ENCODE results near the gene PTPRCAP. TPM values are rescaled to one million over a fixed set of nuclear protein-coding genes. Genes with fewer than 3 reads are reported as not detected.
A peak's percentile ranks its signal among the peaks of the same experiment; 100 is the strongest.

The PTPRCAP gene
- total RNA-seq, 1 donor from 2014 or later: 6.4 TPM

DNA sequence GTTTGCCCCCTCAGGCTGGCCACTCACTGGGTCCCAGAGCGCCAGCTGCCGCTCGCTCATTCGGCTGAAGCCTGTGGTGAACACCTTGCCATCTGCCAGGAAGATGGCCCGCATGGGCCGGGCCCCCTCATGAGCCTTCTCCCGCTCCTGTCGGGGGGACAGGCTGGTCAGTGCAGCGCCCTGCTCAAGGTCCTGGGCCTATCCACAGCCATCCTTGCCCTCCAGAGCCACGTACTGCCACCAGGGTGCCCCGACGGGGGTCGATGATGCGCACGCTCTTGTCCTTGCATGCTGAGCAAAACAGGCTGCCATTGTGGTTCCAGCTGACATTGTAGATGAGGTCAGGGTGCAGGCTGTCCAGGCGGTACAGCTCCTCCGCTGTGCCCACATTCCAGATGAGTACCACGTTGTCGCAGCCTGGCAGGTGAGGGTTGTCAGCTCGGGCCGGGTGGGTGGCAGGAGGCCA lies 3.6 kb upstream of the PTPRCAP start:
- no peak for DNase-seq (ENCODE audit: low spot score)

DNA sequence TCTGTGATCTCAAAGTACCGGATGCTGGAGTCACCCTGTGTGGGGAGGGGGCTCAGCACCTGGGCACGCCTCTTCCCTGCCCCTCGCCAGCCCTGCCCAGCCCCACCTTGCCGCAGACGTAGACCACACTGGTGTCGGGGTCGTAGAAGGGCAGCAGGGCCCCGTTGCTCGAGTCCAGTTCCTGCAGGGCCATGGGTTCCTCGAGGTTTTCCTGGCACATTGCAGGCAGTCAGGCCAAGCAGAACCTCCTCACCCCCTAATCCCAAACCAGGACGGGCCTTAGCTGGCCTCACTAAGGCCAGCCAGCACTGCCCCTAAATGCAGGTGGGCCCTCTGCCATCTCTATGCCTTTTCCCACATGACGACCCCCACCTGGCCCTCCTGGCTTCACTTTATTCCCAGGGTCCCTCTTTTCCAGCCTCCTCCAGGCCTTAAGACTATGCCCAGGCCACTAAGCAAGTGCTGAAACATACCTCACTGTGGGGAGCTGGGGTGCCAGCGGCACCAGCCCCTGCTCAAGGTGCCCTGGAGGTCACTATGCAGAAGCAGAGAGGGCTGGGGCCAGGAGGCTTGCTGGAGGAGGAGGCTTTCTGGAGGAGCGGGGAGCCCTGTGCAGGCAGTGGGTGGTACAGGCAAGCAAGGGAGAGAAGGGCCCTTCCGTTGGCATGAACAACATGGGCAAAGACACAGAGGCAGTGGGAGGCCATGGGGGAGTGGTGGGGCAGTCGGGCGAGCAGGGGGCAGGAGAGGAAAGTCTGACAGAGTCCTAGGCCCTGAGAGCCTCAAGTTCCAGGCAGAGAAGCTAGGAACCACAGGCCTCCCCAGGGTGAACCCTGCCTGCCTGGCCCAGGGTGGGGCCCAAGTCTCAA lies 3.0 kb upstream of the PTPRCAP start:
- no peak for DNase-seq (ENCODE audit: low spot score)

DNA sequence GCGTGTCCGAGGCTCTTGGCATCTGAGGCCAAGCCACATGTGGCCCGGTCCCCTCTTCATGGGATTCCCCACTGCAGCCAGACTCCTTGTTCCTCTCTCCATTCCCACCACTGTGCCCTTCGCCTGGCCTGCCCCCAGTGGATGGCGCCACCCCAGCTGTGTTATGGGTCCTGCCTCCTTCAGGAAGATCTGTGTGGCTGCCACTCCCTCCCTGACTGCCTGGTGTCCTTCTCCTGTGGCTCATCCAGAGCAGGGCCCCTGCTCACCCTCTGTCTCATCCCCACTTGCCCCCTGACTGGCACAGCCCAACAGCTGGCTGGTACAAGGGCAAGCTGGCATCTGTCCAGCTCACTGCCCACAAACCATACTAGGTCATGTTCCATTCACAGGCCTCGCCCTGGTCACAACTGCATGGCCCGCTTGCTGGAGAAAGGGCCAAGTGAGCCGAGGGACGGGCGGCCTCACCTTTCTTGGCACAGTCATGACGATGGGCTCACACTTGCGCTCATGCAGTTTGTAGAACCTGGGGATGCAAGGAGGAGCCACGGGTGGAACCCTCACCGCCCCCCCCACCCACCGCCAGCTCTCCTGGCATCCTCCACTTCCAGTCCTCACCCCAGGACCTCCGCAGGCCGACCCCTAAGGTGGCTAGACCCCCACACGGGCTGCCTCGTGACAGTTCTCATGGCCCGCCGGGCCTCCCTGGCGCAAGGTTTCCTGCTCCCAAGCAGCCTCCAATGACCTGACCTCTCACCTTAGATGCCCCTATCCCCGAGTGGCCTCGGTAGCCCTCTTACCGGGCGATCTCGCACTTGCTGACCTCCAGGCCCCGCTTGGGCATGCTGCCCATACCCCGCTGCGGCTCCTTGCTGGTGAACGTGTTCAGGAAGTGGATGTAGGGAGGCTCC lies 2.1 kb upstream of the PTPRCAP start:
- no peak for DNase-seq (ENCODE audit: low spot score)

DNA sequence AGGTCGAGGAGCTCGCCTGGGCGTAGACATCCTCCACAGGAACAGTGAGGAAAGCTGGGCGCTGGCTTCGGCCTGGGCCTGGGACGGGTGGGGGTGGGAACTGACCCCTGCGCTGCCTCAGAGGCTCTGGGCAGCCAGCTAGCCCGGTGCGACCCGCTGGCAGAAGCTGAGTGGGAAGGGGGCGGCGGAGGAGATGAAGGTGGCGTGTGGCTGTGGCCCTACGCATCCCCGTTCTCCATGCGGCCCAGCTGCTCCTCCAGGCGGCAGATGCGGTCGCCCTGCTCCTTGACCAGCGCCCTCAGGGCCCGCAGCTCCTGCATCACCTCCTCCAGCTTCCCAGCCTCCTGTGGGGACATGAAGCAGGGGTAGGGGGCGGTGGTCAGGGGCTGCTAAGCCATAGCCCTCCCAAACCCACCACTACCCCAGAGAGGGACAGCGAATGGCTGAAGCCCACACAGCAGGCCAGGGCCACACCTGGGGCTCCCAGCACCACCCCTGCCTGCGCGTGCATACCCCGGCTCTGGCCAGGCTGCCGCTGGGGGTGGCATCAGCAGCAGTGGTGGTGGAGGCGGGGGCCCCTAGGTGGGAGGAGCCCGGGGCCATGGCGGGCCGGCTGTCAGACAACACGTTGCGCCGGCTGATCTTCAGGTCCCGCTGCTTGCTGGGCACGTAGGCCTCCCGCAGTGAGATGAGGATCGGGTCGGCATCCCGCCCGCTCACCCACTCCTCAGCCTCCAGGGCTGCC lies 848 bp upstream of the PTPRCAP start:
- DNase-seq (ENCODE audit: low spot score): no peak

DNA sequence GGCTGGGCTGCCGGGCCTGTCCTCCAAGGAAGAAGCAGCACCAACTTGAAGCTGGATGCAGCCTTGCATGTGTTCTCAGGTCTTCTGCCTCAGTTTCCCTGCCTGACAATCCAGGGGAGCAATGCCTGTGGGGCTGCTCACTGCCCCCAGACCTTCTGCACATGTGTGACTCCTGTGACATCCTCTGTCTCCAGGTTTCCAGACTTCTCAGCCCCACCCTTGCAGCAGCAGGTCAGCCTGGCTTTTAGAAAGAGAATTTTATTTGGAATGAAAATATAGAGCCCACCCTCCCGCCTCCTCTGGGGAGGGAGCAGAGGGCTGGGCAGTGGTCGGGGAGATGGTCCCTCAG lies 301 bp upstream of the PTPRCAP start:
- DNase-seq (ENCODE audit: low spot score): no peak

DNA sequence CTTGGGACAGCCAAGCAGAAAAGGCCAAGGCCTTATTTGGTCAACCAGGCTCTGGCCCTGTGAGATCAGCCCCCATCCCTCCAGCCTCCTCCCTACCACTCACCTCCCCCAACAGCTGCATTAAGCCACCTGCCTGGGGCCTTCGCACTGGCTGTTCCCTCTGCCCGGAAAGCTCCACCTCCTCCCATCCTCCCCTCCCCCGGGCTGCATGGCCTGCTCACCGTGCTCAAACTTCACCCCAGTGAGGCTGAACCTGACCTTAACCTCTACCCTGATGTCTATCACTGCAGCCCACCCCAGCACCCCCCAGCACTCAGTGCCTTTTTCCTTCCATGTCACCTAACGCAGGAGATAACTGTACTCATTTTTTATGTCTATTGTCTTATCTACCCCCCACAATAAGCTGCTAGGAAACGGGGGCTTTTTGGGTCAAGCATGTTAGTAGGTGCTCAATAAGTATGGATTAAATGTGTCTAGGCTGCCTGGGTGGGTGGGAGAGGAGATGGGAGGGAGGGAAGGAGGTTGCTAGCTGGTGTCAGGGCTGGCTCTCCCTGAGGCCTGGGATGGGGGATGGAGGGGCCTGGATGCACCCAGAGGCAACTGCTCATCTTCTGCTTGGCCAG lies 912 bp downstream of the PTPRCAP start:
- no peak for DNase-seq (ENCODE audit: low spot score)

DNA sequence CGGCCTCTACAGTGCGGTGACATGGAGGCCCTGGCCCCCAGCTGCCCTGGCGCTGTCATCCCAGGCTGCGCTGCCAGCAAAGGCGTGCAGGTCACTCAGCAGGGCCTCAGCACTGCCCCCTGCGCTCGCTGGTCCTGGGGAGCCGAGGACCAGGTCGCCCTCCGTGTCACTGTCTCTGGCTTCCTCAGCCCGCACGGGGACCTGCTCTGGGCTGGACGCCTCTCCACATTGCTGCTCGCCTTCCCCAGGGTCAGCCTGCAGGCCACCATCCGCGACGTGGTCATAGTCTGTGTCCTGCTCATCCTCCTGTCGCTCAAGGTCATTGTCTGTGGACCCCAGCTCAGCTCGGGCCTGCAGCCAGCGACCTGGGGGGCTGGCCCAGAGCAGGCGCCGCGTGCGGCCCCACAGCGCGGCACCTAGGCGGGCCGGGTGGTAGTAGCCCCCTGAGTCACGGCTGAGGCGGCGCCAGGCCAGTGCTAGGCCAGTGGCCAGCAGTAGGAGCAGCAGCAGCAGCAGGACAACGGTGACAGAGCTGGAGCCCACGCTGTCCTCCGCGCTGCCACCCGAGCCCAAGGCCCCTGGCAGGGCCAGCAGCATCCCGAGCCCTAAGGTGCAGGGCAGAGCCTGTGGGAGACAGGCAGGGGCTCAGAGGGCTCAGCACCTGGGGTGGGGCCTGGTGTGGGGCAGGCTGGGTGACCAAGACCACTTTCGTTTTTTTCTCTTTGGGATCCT lies 1.6 kb downstream of the PTPRCAP start:
- no peak for DNase-seq (ENCODE audit: low spot score)

DNA sequence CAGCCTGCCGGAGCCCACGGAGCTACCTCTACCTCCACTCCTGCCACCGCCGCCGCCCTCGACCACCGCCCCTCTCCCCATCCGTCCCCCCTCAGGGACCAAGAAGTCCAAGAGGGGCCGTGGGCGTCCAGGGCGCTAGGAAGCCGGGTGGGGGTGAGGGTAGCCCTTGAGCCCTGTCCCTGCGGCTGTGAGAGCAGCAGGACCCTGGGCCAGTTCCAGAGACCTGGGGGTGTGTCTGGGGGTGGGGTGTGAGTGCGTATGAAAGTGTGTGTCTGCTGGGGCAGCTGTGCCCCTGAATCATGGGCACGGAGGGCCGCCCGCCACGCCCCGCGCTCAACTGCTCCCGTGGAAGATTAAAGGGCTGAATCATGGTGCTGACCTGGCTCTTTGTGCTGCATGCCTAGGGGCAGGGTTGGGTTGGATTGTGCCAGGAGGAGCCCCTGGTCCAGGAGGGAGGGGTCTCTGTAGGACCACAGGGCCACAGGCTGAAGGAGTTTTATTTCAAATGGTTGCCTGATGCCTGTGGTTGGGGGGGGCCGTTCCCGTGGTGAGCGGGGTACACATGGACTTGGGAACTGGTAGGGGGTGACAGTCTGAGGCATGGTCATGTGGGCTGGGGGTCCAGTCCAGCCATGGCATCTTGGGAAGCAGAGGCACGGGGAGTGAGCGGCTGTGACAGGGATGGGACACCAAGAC lies 2.3 kb downstream of the PTPRCAP start:
- DNase-seq (ENCODE audit: low spot score): no peak

DNA sequence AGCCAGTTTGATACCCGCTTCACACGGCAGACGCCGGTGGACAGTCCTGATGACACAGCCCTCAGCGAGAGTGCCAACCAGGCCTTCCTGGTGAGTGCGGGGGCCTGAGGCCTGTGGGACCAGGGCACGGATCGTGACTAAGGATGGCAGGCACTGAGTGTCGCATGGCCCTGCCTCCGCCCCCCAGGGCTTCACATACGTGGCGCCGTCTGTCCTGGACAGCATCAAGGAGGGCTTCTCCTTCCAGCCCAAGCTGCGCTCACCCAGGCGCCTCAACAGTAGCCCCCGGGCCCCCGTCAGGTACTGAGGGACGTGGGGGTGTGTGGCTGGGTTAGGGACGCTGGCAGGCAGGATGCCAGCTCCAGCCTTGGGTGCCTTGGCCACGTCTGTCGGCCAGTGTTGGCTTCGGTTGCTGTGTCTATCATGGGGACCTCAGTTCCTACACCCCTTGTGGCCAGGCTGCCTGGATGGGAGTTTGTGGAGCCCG lies 3.0 kb downstream of the PTPRCAP start:
- no peak for DNase-seq (ENCODE audit: low spot score)

DNA sequence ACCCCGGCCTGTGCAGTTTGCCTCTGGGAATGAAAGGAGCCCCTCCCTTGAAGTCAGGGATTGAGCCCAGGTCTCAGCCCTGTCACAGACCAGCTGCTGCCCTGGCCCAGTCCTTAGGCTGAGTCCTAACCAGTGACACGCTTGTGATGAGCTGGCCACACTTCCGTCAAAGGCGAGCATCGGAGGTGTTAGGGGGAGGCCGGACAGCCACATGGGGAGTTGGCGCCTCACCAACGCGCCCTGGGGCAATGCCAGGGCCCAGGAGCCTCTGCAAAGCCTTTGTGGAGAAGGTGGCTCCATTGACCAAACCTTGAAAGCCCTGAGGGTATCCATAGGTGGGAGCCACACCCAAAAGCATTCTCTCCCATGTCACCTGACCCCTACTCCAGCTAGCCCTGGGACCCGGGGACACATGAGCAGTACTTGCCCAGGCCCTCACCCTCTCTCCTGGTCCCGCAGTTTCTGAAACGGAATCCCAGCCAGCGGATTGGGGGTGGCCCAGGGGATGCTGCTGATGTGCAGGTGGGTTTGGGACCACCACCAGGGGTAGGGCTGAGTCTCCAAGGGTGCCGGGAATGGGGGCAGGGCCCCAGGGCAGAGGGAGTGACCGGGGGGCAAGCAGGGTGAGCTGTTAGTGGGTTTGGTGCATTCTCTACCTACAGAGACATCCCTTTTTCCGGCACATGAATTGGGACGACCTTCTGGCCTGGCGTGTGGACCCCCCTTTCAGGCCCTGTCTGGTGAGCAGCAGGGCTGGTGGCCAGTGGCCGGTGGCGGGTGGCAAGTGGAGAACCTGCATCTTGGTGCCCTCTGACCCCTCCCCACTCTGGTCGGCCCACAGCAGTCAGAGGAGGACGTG lies 3.7 kb downstream of the PTPRCAP start:
- no peak for DNase-seq (ENCODE audit: low spot score)

DNA sequence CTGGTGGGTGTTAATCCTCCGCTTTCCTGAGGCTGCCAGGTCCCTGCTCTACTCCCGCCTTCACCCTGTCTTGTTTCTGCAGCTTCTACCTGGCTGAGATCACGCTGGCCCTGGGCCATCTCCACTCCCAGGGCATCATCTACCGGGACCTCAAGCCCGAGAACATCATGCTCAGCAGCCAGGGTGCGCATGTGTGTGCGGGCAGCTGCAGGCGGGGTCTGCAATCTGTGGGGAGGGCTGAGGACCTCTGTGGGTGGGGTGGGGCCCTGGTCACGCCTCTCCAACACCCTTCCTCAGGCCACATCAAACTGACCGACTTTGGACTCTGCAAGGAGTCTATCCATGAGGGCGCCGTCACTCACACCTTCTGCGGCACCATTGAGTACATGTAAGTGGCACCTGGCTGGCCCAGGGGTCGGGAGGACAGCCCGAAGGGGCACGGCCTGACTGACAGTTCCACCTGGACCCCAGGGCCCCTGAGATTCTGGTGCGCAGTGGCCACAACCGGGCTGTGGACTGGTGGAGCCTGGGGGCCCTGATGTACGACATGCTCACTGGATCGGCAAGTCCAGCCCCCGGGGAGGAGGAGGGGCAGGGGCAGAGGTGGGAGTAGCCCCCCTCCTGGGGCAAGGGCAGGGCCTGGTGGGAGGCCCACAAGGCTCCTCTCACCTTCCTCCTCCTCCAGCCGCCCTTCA lies 4.7 kb downstream of the PTPRCAP start:
- DNase-seq (ENCODE audit: low spot score): no peak

DNA sequence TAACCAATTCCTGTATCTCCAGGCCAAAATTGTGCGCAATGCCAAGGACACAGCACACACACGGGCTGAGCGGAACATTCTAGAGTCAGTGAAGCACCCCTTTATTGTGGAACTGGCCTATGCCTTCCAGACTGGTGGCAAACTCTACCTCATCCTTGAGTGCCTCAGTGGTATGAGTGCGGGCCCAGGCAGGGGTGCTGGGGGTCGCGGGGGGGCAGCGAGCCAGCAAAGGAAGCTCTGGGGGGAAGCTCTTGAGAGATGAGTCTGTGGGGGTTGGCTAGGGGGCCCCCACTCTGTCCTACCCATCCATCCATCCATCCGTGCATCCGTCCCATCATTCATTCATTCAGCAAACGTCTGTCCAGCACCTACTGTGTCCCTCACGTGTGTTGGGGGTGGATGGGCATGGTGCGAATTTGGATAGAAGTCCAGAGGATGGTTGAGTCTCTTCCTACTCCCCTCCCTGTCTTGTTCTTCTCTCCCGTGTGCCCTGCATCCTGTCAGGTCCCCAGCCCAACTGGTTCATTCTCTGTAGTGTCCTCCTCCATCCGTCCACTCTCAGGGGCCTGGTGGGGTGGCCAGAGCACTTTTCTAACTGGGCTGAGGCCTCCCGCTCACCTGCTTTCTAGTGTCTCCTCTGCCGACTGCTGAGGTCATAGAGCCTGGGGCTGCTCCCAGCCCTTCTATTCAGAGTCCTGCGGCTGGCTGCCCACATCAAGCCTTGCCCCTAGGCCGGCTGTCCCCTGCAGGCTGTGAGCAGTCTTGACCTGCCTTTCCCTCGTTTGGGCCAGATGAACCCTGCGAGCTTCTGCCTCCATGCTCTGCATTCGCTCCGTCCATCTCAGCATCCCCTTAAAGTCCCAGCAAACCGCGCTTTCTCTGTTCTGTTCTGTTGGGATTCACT lies 5.9 kb downstream of the PTPRCAP start:
- no peak for DNase-seq (ENCODE audit: low spot score)

DNA sequence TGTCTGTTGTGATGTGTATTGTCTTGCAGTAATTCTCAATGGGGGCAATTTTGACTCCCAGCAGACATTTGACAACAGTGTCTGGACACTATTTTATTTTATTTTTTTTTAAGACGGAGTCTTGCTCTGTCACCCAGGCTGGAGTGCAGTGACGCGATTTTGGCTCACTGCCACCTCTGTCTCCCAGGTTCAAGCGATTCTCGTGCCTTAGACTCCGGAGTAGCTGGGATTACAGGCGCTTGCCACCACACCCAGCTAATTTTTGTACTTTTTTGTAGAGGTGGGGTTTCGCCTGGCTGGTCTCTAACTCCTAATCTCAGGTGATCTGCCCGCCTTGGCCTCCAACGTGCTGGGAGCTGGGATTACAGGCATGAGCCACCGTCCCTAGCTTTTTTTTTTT lies 7.8 kb downstream of the PTPRCAP start:
- no peak for DNase-seq (ENCODE audit: low spot score)

DNA sequence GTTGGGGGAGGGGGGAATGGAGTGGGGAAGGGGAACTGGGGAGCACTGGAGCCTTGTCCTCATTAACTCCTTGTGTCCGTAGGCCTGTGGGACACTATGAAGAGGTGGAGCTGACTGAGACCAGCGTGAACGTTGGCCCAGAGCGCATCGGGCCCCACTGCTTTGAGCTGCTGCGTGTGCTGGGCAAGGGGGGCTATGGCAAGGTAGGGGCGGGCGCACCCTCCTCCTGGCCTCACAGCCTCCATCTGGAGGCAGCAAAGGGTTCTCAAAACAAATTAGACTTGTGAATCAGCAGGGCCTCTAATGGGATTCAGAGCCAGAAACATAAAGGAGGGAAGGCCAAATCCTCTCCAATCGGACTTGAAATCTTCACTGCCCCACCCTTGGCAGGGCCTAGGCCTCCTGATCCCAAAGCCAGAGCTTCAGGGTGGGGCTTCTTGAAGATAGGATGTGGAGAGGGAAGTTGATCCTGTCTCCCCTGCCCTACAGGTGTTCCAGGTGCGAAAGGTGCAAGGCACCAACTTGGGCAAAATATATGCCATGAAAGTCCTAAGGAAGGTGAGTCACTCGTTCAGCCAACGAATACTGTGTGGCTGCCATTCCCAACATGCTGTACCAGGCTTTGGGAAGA lies 8.3 kb downstream of the PTPRCAP start:
- no peak for DNase-seq (ENCODE audit: low spot score)

DNA sequence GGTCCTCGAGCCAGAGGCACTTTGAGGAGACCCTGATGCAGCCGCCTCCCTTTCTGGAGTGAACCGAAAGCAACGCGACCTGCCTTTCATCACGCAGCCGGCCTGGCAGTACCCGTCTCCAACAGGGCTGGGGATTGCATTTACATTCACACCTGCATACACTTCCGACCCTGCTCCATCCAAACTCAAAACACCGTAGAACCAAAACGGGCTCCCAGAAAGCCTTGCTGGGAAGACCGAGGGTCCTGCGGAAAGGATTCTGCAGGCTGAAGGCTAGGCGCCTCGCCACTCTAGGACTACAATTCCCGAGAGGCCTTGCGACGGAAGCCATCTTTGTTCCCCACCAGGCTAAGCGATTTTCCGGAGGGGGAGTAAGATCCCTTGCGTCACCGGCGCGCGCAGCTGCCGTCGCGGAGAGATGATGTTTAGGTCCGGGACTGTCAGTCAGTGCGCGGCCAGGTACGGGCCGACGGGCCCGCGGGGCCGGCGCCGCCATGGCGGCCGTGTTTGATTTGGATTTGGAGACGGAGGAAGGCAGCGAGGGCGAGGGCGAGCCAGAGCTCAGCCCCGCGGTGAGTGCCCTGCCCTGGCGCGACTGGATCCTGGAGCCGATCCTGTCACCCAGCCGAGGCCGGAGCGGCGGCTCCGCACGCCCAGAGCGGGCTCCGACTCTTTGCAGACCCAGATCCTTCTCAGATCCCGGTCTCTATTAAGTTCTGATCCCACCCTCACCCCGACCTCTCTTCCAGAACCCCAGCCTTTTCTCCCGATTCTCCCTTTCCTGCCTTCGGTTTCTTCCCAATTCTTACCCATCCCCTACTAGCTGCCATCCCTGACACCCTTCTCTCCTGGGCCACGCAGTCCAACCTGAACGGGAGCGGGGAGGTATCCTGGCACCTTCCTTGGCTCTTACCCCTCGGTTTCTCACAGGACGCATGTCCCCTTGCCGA lies 9.2 kb downstream of the PTPRCAP start, which contains the start of gene RPS6KB2:
TSS of gene RPS6KB2 (plus strand) at position 443 of the 950 bp plus-strand sequence. CDS start at position 495, 52 bp downstream.
- DNase-seq (ENCODE audit: low spot score): peak; percentile 99

Data from ureter (tissue), 1 donor.